ENCODE measurements around the gene USPL1.
"Not testable (repeated sequence)": the region's sequence is repeated elsewhere in the genome, so short reads cannot be mapped to it uniquely, and the experiment has no call there.

The USPL1 gene

DNA sequence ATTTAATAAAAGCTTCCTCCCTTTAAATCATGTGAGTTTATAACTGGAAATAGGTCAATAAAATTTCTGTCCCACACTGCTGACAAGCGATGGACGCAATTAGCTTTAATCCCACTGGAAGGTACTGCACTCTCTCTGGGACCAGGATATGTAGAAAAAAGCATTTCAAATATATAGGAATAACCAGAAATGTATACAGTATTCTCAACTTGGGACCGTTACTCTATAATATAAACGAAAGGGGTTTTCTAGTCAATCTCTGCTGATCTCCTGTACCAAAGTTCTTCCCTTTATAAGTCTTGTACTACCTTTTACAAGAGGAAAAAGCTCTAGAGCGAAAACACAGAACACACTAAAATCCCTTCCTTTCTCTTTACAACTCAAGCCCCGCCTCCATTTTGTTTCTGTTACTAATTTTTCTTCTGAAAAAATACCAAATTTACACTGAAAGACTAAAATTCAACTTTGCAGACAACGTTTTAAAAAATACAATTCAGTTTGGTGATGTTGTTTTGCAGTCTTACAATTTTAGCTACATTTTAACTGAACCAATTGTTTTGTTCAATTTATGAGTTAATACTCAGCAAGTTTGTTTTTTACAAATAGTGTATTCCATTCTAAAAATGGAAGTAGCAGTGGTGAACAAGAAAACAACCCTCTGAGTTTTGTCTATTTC is 1.7 kb upstream of the USPL1 start:
- DNase-seq (ENCODE audit: low read depth), result peak; percentile 20

DNA sequence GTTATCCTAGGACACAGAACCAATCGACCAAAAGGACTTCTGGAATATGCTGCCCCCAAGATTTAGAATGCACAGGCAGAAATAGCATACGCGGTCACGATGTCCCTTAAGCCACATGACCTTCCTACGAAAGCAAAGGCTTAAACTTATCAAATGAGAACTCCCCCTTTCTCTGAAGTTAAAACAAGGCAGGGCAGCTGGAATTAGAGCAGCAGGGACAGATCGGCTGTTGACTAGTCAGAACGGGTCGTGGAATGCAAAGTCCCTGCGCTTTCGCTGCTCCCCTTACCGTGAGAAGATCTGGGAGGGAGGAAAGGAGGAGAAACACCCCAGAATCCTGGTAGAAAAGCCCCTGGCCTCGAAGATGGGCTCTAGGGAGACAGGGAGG is 799 bp upstream of the USPL1 start:
- peak; percentile 93 for DNase-seq (ENCODE audit: low read depth)

DNA sequence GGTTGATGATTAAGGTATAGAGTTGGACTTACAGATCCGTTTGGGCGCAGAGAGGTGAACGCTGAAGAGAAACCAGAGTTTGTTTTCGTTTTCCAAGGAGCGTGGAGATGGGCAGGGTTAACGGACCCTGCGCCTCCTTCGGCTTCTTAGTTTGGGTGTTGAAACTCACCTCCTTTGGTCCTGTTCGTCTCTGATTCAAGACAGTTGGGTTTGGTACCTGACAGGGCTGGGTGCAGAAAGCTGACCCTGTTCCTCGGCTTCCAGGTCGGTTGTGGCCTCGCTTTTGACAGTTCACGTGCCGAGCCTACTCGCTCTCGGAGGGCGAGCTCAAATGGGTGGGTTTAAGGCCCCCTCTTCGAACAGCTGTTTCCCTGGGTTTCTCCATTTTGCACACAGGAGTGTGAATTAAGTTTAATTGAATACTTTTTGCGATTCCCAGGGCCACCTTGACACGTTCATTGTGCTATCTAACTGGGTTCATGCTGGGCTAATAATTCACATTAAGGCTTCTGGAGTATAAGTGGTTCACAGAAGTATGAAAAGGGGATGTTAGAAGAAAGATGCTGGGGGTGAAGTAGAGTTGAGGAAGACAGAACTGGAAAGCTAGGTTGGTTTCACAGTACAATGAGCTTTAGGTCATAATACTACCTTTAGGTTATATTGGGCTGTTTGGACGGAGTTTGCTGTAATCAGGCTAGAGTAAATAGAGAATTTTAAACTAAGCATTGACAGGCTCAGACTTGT is 638 bp downstream of the USPL1 start:
- no peak for DNase-seq (ENCODE audit: low read depth)

DNA sequence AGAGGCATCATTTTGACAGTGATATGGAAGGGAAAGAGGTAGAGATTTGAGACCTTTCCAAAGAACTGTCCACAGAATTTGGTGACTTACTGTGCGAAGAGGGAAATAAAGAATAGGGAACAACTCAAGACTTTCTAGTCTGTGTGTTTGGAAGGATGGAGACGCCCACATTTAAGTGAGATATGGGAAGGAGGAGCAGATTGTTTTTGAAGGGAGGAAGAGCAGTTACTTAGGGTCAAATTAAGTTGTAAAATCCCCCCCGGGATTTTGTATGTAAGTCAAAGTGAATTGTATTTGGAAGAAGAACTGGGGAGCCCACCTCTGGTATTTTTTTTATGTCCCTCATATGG is 1.2 kb downstream of the USPL1 start:
- no peak for DNase-seq (ENCODE audit: low read depth)

DNA sequence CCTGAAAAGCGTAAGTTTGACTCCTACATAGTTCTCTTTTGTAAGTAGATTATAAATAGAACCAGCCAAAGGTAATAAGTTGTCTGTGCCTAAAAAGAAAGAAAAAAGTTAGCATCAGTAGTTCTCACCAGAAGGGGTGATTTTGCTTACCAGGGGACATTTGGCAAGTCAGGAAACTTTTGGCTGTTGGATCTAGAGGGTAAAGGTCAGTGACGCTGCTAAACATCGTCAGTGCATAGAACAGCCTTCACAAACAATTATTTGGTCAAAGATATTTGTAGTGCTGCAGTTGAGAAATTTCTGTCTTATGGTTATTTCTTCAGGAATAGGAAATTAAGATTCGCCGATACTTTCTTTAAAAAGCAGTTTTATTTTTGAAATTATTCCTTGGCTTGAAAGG is 2.0 kb downstream of the USPL1 start:
- peak; percentile 35 for DNase-seq (ENCODE audit: low read depth)

DNA sequence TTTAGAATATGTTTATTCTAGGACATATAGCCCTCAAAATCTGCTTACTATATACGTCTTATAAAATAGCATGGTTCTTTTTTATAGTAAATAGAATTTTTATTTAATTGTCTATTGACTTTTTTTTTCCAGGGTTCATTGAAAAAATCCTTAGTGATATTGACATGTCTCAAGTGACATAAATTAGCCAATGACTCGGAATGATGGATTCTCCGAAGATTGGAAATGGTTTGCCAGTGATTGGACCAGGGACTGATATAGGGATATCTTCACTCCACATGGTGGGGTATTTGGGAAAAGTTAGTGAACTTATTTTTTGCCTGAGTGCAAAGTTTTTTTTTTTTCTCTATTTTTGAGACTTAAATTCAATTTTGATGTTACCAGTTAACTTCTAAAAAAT is 3.2 kb downstream of the USPL1 start:
- no peak for DNase-seq (ENCODE audit: low read depth)

DNA sequence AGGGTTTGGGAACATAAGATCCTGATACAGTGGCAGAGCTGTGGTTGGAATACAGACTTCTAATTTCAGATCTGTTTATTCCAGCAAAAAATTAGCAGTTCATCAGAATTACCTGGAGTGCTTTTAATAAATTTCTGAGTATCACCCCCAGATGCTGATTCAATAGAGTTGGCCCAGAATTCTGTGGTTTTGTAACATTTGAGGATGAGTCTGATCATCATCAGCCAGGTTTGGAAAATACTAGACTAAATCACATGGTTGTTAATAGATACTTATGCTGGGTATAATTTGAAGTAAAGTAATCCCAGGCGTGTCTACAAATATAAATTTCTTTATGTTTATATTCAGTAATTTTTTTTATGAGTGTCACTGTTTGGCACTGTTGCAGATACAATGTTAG is 4.8 kb downstream of the USPL1 start:
- no peak for DNase-seq (ENCODE audit: low read depth)

DNA sequence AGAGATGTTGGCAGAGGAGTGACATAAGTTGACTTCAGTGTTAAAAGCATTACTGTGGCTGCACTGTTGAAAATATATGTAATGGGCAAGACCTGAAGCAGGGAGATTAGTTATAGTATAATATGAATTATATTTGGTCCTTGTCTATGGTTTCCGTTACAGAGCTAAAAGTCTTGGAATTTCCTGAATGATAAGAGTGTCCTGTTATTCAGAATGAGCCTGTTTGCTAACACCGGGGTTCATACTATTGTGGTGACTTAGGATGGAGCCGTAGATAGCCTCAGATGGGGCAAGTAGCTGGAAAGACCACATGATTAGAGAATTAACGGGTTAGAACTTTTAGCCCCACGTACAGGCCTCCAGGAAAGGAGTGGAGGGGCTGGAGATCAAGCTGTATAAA is 5.7 kb downstream of the USPL1 start:
- no peak for DNase-seq (ENCODE audit: low read depth)

DNA sequence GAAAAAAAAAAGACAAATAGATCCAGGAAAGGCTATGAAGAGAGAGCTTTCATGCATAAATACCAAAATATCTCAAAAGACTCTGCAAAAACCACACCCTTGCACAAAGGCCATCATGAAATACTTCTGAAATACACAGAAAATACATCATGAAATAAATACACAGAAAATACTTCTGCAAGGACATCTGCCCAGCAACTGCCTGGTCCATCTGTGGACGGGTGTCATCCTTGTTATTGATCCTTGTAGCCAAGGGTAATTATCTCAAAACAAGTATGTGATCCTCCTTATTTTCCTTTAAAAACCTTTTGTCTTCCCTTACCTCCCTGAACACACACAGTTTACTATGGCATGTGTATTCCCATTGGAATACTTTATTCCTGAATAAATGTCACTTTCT is 6.9 kb downstream of the USPL1 start:
- no peak for DNase-seq (ENCODE audit: low read depth)

DNA sequence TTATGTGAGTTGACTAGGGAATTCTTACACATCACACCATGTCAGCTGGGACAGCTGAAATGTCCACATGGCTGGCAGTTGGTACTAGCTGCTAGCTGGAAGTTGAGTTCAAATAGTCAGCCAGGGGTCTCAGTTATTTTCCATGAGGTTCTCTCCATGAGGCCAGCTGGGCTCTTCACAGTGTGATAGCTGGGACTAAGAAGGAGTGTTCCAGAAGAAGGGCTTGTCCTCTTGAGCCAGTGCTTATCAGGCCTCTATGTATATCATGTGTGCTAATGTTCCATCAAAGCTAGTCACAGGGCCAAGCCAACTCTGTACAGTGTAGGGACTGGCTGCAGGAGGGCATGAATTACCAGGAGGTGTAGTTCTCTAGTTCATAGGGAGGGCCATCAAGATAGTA is 11.8 kb downstream of the USPL1 start:
- no peak for DNase-seq (ENCODE audit: low read depth)

DNA sequence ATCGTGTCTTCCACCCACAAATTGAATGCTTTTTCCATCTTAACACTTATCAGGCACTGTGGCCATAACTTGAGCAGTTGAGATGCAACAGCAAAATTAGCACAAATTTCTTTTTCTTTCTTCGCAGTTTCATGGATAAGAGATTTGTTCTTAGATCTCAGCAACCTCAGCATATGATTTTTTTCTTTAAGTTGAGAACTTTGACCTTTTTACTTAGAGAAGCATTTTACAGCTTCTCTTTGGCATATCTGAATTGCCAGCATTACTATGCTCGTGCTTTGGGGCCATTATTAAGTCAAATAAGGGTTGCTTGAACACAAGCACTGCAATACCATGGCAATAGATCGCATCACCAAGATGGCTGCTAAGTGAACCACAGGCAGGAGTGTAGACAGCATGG is 16.1 kb downstream of the USPL1 start:
- no peak for DNase-seq (ENCODE audit: low read depth)

DNA sequence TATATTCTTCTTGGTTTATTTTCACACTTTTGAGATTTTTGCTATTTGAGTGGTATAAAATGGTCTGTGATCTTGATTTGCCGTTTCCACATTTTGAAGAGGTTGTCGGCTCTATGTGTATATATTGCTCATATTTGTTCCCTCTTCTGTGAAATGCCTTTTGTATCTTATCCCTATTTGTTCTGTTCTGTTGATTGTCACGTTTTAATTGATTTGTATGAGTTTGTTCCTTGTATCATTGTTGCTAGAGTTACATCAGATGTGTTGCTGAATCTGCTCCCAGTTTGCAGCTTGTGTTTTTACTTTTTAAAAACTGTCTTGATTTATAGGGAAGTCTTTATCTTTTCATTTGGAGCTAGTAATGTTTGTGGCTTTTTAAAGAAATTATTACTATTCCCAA is 17.1 kb downstream of the USPL1 start:
- no peak for DNase-seq (ENCODE audit: low read depth)

DNA sequence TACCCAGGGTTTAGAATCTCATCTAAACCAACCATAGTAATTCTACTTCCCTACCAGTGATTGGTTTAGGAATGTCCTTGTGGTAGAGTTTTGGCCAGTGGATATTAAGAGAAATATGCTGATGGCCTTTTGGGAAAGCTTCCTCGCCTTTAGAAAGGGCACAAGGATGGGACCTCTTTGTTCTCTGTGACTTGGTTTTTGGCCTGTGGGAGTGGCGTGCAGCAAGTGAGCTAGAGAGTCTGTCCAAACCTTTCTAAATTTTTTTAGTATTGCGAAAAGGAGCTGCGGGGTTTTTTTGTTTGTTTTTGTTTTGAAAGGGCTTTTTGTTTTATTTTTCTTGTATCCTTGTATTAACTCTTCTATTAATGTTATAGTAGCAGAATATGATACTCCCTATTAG is 20.6 kb downstream of the USPL1 start:
- DNase-seq (ENCODE audit: low read depth), result peak; percentile 30

DNA sequence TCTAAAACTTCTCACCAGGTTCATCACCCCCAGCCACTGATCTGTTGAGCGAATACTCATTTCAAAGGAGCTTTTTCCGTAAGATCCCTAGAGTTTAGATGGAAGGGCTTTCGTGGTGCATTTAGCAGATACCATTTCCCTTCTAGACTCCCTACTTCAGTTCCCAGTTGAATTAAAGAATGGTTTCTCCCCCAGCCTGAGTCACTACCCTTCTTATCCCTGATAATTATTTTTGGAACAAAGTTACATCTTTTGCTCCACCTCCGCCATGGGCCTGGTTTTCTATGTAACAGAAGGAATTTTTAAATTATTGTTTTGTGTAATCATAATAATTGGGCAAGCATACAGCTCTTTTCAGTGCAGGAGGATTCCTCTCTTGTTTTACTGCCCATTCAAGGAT is 22.0 kb downstream of the USPL1 start:
- peak; percentile 14 for DNase-seq (ENCODE audit: low read depth)

DNA sequence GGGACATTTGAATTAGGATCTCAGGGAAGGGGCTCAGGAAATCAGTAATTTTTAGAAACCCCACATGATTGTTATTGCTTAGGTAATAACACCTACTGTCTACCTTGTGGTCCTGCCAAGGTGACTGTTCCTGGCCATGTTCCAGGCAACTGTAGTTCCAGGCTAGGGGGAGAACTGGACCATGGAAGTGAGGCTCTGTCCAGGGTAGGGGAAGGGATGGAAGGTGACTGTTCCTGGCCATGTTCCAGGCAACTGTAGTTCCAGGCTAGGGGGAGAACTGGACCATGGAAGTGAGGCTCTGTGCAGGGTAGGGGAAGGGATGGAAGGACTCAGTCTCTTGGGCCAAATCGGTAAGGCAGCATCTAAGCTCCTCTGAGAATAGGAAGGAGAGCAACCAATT is 23.5 kb downstream of the USPL1 start:
- not testable (repeated sequence) for DNase-seq (ENCODE audit: low read depth)

DNA sequence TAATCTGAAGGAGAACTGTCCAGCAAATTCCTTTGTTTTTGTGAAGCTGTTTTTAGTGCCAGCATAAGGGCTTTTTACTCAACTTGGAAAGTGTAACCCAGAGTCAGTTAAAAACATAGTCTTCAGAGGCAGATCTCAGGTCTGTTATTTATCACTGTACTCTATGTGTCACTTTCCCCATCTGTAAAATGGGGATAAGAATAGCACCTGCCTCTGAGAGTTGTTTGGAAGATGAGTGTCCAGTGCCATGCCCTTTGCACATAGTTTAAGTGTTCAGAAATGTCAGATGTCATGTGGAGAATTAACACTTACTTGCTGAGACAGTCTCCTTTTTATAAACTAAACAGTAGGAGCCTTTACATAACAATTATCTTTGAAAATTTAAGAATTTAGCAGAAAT is 27.9 kb downstream of the USPL1 start:
- DNase-seq (ENCODE audit: low read depth), result no peak

DNA sequence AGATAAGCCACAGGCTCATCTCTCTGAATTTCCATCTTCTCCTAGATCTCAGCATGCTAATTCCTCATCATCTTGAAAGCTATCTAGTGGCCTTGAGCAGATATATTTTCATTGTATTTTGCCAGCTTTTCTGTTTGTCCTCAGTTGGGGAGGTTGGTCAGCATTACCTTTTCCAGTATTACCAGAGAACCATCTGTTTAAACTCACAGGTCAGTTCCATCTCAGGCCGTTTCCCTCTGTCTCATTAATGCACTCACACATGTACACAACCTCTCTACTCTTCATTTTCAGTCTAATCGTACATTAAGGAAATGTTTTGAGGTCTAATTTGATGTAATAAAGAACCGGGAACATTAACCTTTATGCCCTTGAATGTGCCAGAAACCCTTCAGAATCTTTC is 29.7 kb downstream of the USPL1 start:
- DNase-seq (ENCODE audit: low read depth), result no peak

DNA sequence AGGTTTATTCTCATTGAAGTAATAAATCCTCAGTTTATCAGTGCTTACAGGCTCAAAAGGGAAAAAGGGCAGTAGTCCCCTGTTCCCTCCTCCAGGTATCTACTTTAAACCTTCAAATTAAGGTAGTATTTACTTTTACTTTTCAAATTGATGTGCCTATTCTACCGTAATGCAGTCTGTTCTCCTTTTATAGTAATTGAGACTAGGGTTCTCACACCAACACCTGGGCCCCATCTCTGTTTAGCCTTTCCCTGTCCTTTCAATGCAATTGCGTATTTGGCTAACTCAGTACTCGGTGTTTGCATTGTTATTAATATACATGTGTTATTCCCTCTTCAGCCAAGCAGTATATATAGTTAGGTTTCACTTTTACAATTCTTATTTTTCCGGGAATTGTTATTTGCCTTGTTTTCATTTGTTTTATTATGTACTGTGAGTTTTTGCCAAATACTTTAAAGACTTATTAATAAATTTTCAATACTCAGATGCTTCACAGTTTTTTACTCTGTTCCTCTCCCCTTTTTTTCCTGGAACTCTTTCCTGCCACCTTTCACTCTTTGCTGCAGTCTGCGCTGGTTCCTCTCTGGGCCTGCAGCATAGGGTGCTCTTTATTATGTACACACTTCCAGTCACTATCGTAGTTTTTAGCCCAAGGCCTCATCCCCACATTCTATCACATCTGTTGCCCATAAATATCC is 30.3 kb downstream of the USPL1 start:
- DNase-seq (ENCODE audit: low read depth), result no peak

DNA sequence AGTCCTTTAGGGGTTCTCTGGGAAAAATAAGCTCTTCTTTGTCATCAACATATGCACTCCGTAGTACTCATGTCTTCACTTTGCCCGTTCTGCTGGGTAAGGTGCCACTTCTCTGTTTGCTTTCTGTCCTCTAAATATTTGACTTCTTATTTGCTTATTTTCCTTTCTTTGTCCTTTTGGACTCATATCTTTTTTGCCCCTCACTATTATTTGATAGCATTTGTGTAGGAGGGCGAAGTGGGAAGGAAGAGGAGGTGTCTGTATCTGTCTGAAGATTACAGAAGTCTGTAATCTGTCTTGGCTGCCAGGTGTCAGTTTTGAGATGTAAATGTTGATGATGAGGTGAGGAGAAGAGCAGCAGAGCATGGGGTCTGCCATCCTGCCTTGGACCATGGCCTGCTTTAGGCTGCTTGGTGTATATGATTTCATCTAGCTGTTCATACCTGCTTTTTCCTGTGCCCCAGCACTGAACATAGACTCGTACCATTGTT is 30.8 kb downstream of the USPL1 start:
- no peak for DNase-seq (ENCODE audit: low read depth)

DNA sequence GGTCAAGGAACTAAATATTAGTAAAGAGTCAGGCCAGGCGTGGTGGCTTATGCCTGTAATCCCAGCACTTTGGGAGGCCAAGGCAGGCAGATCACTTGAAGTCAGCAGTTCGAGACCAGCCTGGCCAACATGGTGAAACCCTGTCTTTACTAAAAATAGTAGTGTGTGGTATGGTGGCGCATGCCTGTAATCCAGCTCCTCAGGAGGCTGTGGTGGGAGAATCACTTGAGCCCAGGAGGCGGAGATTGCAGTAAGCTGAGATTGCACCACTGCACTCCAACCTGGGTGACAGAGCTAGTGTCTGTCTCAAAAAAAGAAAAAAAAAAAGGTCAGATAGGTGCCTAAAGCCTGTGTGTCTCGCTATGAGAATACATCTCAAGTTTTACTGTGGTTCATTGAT is 33.9 kb downstream of the USPL1 start:
- DNase-seq (ENCODE audit: low read depth), result not testable (repeated sequence)

DNA sequence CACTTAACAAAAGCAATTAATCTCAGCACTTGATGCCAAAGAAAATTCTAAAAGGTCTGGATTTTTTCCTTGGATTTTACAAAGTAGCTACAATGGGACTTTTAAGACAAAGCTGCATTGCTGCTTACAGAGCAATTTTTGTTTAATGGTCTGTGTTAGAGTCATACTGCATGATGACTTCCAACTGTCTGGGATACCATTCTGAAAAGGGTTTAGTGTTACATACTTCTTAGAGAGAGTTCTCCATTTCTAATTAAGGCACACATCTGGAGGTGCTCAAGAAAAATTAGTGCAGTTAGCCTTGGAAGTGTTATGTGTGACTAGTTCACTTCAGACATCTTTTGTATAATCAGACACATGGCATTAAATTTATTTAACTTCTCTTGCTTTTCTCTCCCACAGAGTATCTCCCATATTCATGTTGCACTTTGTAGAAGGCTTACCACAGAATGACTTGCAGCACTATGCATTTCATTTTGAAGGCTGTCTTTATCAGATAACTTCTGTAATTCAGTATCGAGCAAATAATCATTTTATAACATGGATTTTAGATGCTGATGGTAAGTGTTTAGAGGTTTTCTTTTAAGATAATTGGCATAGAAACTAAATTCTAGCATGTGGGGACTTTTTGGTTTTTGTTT is 35.1 kb downstream of the USPL1 start:
- DNase-seq (ENCODE audit: low read depth), result no peak

DNA sequence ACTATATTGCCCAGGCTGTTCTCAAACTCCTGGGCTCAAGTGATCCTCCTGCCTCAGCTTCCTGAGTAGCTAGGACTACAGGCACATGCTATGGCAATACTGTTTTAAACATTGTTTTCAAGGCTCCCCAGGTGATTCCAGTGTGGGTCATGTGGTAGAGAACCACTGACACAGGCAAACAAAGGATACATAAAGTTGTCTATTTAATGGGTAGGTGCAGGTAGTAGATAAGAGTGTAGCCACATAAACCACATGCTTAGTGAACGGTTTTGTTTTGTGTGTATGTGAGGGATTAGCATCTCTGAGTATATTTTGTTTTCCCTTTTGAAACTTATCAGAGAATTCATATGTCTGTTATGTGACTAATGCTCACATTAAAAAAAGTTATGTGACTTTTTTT is 36.7 kb downstream of the USPL1 start:
- DNase-seq (ENCODE audit: low read depth), result no peak

DNA sequence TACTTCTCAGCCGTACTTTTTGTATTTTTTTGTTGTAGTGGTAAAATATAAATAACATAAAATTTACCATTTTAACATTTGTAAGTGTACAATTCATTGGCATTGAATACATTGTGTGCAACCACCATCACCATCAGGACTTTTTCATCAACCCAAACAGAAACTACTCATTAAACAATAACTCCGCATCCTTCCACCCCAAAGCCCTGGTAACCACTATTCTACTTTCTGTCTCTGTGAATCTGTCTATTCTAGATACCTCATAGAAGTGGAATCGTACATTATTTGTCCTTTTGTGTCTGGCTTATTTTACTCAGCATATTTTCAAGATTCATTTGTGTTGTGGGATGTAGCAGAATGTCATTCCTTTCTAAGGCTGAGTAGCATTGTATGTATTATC is 38.5 kb downstream of the USPL1 start:
- no peak for DNase-seq (ENCODE audit: low read depth)

Measured in fibroblast of gingiva (primary cell).